Measurements from ENCODE around the gene VARS2.
A peak's percentile ranks its signal among the peaks of the same experiment; 100 is the strongest.
"Not testable (repeated sequence)": the region's sequence is repeated elsewhere in the genome, so short reads cannot be mapped to it uniquely, and the experiment has no call there.

The VARS2 gene

GRCh38 chr6:30914076-30914853 lies at the start of gene VARS2:
Gene VARS2, plus strand, starts transcription at chr6:30914238. Its CDS starts 599 bp downstream, at chr6:30914837.
- H3K9me3 ChIP-seq (replicated peaks; ENCODE audit: insufficient read depth, low read length) = no peaks in the 10 kb centered on the region
- H3K27me3 ChIP-seq (replicated peaks; ENCODE audit: insufficient read depth, low read length) = no peaks in the 10 kb centered on the region
- H2AFZ ChIP-seq (ENCODE audit: low read length) = peak within 1 kb of the TSS; percentile 97
- no peaks in the 10 kb centered on the region; the same call in 1 of the 2 replicates for H3F3A ChIP-seq (ENCODE audit: insufficient read depth, low read length)
- H3K4me2 ChIP-seq (ENCODE audit: low read depth, low read length) = peak within 1 kb of the TSS; percentile 98
- peaks cover 8% of the 10 kb centered on the region; the same call in 1 of the 2 replicates for H3K4me1 ChIP-seq (ENCODE audit: low read length)
- TF ChIP-seq CTCF (IDR thresholded peaks at IDR 0.05; ENCODE audit: low read length) = peak; percentile 26
- TF ChIP-seq EZH2 (optimal IDR thresholded peaks at IDR 0.05; ENCODE audit: low read depth, low read length) = no peak
- H3K27ac ChIP-seq (ENCODE audit: low read length) = peak within 1 kb of the TSS; percentile 45; the same call in 1 of the 2 replicates
- H3K36me3 ChIP-seq (replicated peaks; ENCODE audit: insufficient read depth, low read length) = no peaks in the 10 kb centered on the region
- H3K4me3 ChIP-seq (ENCODE audit: low read length) = peak within 1 kb of the TSS; percentile 85
- H4K20me1 ChIP-seq (ENCODE audit: insufficient read depth, low read length) = no peaks in the 10 kb centered on the region
- DNase-seq = peak; percentile 88
- H3K79me2 ChIP-seq (ENCODE audit: low read length) = no peaks in the 10 kb centered on the region
- H3K9ac ChIP-seq (ENCODE audit: low read length) = peak within 1 kb of the TSS; percentile 93
- no peaks in the 10 kb centered on the region for H3K9me2 ChIP-seq (replicated peaks; ENCODE audit: insufficient read depth, low read length)

- Histone ChIP-seq H3K4me2 (ENCODE audit: low read depth, low read length) (no peak overlapping the region), H3K79me2 (ENCODE audit: low read length) (no peaks in the 10 kb centered on the region), H3K36me3 (replicated peaks; ENCODE audit: insufficient read depth, low read length) (no peaks in the 10 kb centered on the region), H4K20me1 (ENCODE audit: insufficient read depth, low read length) (no peaks in the 10 kb centered on the region), H3K9ac (ENCODE audit: low read length) (no peak overlapping the region), H2AFZ (ENCODE audit: low read length) (no peak overlapping the region), H3K4me1 (ENCODE audit: low read length) (no peaks in the 10 kb centered on the region), H3K27me3 (replicated peaks; ENCODE audit: insufficient read depth, low read length) (no peaks in the 10 kb centered on the region), H3K9me3 (replicated peaks; ENCODE audit: insufficient read depth, low read length) (no peaks in the 10 kb centered on the region), H3K4me3 (ENCODE audit: low read length) (no peak overlapping the region), H3K9me2 (replicated peaks; ENCODE audit: insufficient read depth, low read length) (no peaks in the 10 kb centered on the region), H3K27ac (ENCODE audit: low read length) (no peak overlapping the region), H3F3A (ENCODE audit: insufficient read depth, low read length) (no peaks in the 10 kb centered on the region)
- TF ChIP-seq EZH2 (optimal IDR thresholded peaks at IDR 0.05; ENCODE audit: low read depth, low read length) (no peak), CTCF (IDR thresholded peaks at IDR 0.05; ENCODE audit: low read length) (no peak), EZH2phosphoT487 (IDR thresholded peaks at IDR 0.05; ENCODE audit: low read length) (no peak)
- no peak for DNase-seq
These were observed 49.7 kb upstream of the VARS2 start for GRCh38 chr6:30864325-30864724.

- H3K27ac ChIP-seq (ENCODE audit: low read length); H3K36me3 ChIP-seq (replicated peaks; ENCODE audit: insufficient read depth, low read length): not testable (repeated sequence)
These were observed 44.7 kb upstream of the VARS2 start for GRCh38 chr6:30869241-30869749.

GRCh38 chr6:30870546-30870945 lies 43.5 kb upstream of the VARS2 start:
- Histone ChIP-seq H3K79me2 (ENCODE audit: low read length) (no peaks in the 10 kb centered on the region), H3K9me2 (replicated peaks; ENCODE audit: insufficient read depth, low read length) (no peaks in the 10 kb centered on the region), H3K27ac (ENCODE audit: low read length) (no peak overlapping the region), H3F3A (ENCODE audit: insufficient read depth, low read length) (no peaks in the 10 kb centered on the region), H2AFZ (ENCODE audit: low read length) (no peak overlapping the region), H4K20me1 (ENCODE audit: insufficient read depth, low read length) (no peaks in the 10 kb centered on the region), H3K9me3 (replicated peaks; ENCODE audit: insufficient read depth, low read length) (no peaks in the 10 kb centered on the region), H3K4me1 (ENCODE audit: low read length) (no peaks in the 10 kb centered on the region), H3K36me3 (replicated peaks; ENCODE audit: insufficient read depth, low read length) (no peaks in the 10 kb centered on the region), H3K27me3 (replicated peaks; ENCODE audit: insufficient read depth, low read length) (peaks cover 2% of the 10 kb centered on the region; the same call in 1 of the 2 replicates), H3K4me2 (ENCODE audit: low read depth, low read length) (no peak overlapping the region), H3K9ac (ENCODE audit: low read length) (no peak overlapping the region), H3K4me3 (ENCODE audit: low read length) (no peak overlapping the region)
- DNase-seq = no peak
- TF ChIP-seq EZH2phosphoT487 (IDR thresholded peaks at IDR 0.05; ENCODE audit: low read length) (no peak), CTCF (IDR thresholded peaks at IDR 0.05; ENCODE audit: low read length) (no peak), EZH2 (optimal IDR thresholded peaks at IDR 0.05; ENCODE audit: low read depth, low read length) (no peak)

More at GRCh38 chr6:30869241-30869749, 44.7 kb upstream of the VARS2 start:
- not testable (repeated sequence) for H3K9ac ChIP-seq (ENCODE audit: low read length); H2AFZ ChIP-seq (ENCODE audit: low read length); H3K79me2 ChIP-seq (ENCODE audit: low read length); H4K20me1 ChIP-seq (ENCODE audit: insufficient read depth, low read length); H3K9me2 ChIP-seq (replicated peaks; ENCODE audit: insufficient read depth, low read length); H3K4me1 ChIP-seq (ENCODE audit: low read length); H3K4me3 ChIP-seq (ENCODE audit: low read length); H3K4me2 ChIP-seq (ENCODE audit: low read depth, low read length); H3K9me3 ChIP-seq (replicated peaks; ENCODE audit: insufficient read depth, low read length); H3F3A ChIP-seq (ENCODE audit: insufficient read depth, low read length); H3K27me3 ChIP-seq (replicated peaks; ENCODE audit: insufficient read depth, low read length); DNase-seq

All from MM.1S (cell line).